HCT116 (cell line): Measurements from ENCODE around the gene SH3D21. TPM values are rescaled to one million over a fixed set of nuclear protein-coding genes. Genes with fewer than 3 reads are reported as not detected.

Source experiments
- ATAC-seq: fragments of 200-7000 bp; cut with Tn5 transposase; 2 replicates; pipeline ENCODE4 v1.9.1; 2020; ENCODE audit warnings: mild to moderate bottlenecking, moderate library complexity
- BruUV-seq: library from RNA; stranded (reverse); fragments of 400-500 nt; replicated peaks from 2 replicates; lab custom pipeline; 2021; lab: Mats Ljungman, UMichigan
- CTCF ChIA-PET: fragments of 300-600 bp; sonication (Branson Sonifier 250); formaldehyde crosslinking; loops from one replicate; lab custom pipeline; 2021; ENCODE audit warnings: antibody characterized with exemption; lab: Charles Lee
- POLR2A ChIA-PET: fragments of 300-600, 350-600 bp; sonication (Branson Sonifier 250); formaldehyde crosslinking; loops from one replicate; lab custom pipeline; 2021; ENCODE audit warnings: antibody characterized with exemption; lab: Charles Lee
- RAD21 ChIA-PET, 2 experiments: fragments of 300-600 bp; sonication (Branson Sonifier 250); formaldehyde crosslinking; loops; one replicate each; lab custom pipeline; 2023; ENCODE audit warnings: low total read pairs in 2 of 2; ENCODE audit not compliant: uncharacterized antibody in 2 of 2, unreplicated experiment in 2 of 2, low non-redundant PET in 1 of 2; lab: Charles Lee
- DNase-seq: peaks from one replicate; pipeline ENCODE4 v3.0.0-alpha.2; 2010; ENCODE audit warnings: low read depth, low spot score
- H2AFZ ChIP-seq: fragments of 200-600 bp; shearing (Covaris generic), sonication (generic); 2 replicates; pipeline ENCODE4 v1.6.1; 2017; ENCODE audit warnings: low read depth, mixed run types, mixed read lengths, antibody characterized with exemption, low read length; ENCODE audit not compliant: poor library complexity, severe bottlenecking
- H3K27ac ChIP-seq: 2 replicates; pipeline ENCODE4 v1.5.1; 2012; ENCODE audit warnings: low read depth, low read length
- H3K27me3 ChIP-seq: fragments of 200-600 bp; sonication (generic); 2 replicates; pipeline ENCODE4 v1.6.1; 2016; ENCODE audit warnings: mixed run types, low read length, mixed read lengths; ENCODE audit not compliant: insufficient read depth
- H3K36me3 ChIP-seq, 2 experiments: fragments of 200-500 bp in 1 of 2; fragments of 200-600 bp in 1 of 2; sonication (Bioruptor generic) in 1 of 2; sonication (generic) in 1 of 2; 2 replicates each; pipeline versions ENCODE4 v1.5.1 to v1.6.1; 2014 to 2016; ENCODE audit warnings: low read length in 2 of 2, inconsistent platforms in 1 of 2, mixed read lengths in 1 of 2, mixed run types in 1 of 2; ENCODE audit not compliant: insufficient read depth in 2 of 2, control insufficient read depth in 1 of 2
- H3K4me1 ChIP-seq, 2 experiments: fragments of 200-600 bp in 1 of 2; sonication (generic) in 1 of 2; 2 replicates each; pipeline versions ENCODE4 v1.5.1 to v1.6.1; 2012 to 2017; ENCODE audit warnings: low read length in 2 of 2, inconsistent platforms in 1 of 2, mild to moderate bottlenecking in 1 of 2, mixed read lengths in 1 of 2, mixed run types in 1 of 2, moderate library complexity in 1 of 2; ENCODE audit not compliant: insufficient read depth in 2 of 2, control insufficient read depth in 1 of 2
- H3K4me2 ChIP-seq: fragments of 200-600 bp; sonication (generic); 2 replicates; pipeline ENCODE4 v1.6.1; 2017; ENCODE audit warnings: mixed run types, low read length, mixed read lengths
- H3K4me3 ChIP-seq, 2 experiments: fragments of 200-600 bp in 1 of 2; sonication (generic) in 1 of 2; replicated peaks in 1 of 2; 2 replicates each; pipeline ENCODE4 v1.5.1; 2011 to 2016; ENCODE audit warnings: low read length in 2 of 2, control low read depth in 1 of 2, low read depth in 1 of 2, mild to moderate bottlenecking in 1 of 2, mixed read lengths in 1 of 2, mixed run types in 1 of 2
- H3K79me2 ChIP-seq: fragments of 200-600 bp; sonication (generic); 2 replicates; pipeline ENCODE4 v1.6.1; 2017; ENCODE audit warnings: mild to moderate bottlenecking, mixed run types, low read length, moderate library complexity, mixed read lengths; ENCODE audit not compliant: insufficient read depth
- H3K9ac ChIP-seq: fragments of 200-600 bp; sonication (generic); 2 replicates; pipeline ENCODE4 v1.6.1; 2016; ENCODE audit warnings: low read length, mixed read lengths
- H3K9me2 ChIP-seq: fragments of 200-600 bp; sonication (generic), shearing (Covaris generic); 2 replicates; pipeline ENCODE4 v1.6.1; 2017; ENCODE audit warnings: mixed run types, mild to moderate bottlenecking, moderate library complexity; ENCODE audit not compliant: insufficient read depth
- H3K9me3 ChIP-seq, 2 experiments: fragments of 200-500 bp in 1 of 2; fragments of 200-600 bp in 1 of 2; sonication (Bioruptor generic) in 1 of 2; sonication (generic) in 1 of 2; 2 replicates each; pipeline ENCODE4 v1.6.1; 2014 to 2017; ENCODE audit warnings: low read length in 2 of 2, mixed read lengths in 2 of 2, inconsistent platforms in 1 of 2, low read depth in 1 of 2, mild to moderate bottlenecking in 1 of 2, mixed run types in 1 of 2, moderate library complexity in 1 of 2; ENCODE audit not compliant: control insufficient read depth in 1 of 2, insufficient read depth in 1 of 2
- H4K20me1 ChIP-seq: fragments of 200-600 bp; sonication (generic), shearing (Covaris generic); 2 replicates; pipeline ENCODE4 v1.6.1; 2017; ENCODE audit warnings: mixed run types, mild to moderate bottlenecking, moderate library complexity; ENCODE audit not compliant: insufficient read depth
- CBX3 ChIP-seq: IDR thresholded peaks from 2 replicates; pipeline ENCODE4 v1.6.1; 2012; ENCODE audit warnings: low read depth
- ELF1 ChIP-seq: IDR thresholded peaks from 2 replicates; pipeline ENCODE4 v1.6.1; 2012; ENCODE audit warnings: low read depth, borderline replicate concordance
- FOSL1 ChIP-seq: IDR thresholded peaks from 2 replicates; pipeline ENCODE4 v1.6.1; 2012; ENCODE audit warnings: low read depth
- POLR2A ChIP-seq: IDR thresholded peaks from 2 replicates; pipeline ENCODE4 v1.7.0; 2011; ENCODE audit warnings: borderline replicate concordance; ENCODE audit not compliant: insufficient read depth, insufficient read length; ENCODE audit errors: extremely low read depth
- POLR2AphosphoS5 ChIP-seq: IDR thresholded peaks from 2 replicates; pipeline ENCODE4 v1.6.1; 2011; ENCODE audit warnings: mild to moderate bottlenecking, low read depth, low read length, moderate library complexity
- RAD21 ChIP-seq: IDR thresholded peaks from 2 replicates; pipeline ENCODE4 v1.6.1; 2012; ENCODE audit warnings: low read depth, mild to moderate bottlenecking
- SIN3A ChIP-seq: IDR thresholded peaks from 2 replicates; pipeline ENCODE4 v1.6.1; 2012; ENCODE audit warnings: low read depth
- SP1 ChIP-seq: IDR thresholded peaks from 2 replicates; pipeline ENCODE4 v1.6.1; 2012; ENCODE audit warnings: low read depth
- SRF ChIP-seq: IDR thresholded peaks from 2 replicates; pipeline ENCODE4 v1.6.1; 2012; ENCODE audit warnings: low read depth
- YY1 ChIP-seq: IDR thresholded peaks from 2 replicates; pipeline ENCODE4 v1.6.1; 2011; ENCODE audit warnings: low read length, low read depth, moderate library complexity, mild to moderate bottlenecking; ENCODE audit not compliant: insufficient replicate concordance; ENCODE audit errors: extremely low read depth
- ZFX ChIP-seq: fragments of 450-650 bp; IDR thresholded peaks from 2 replicates; pipeline ENCODE4 v1.6.1; 2017
- ZNF274 ChIP-seq: fragments of 200-500 bp; sonication (Bioruptor generic); IDR thresholded peaks from 2 replicates; pipeline ENCODE4 v1.6.1; 2014; ENCODE audit warnings: mild to moderate bottlenecking, low read depth, low read length, inconsistent platforms
- intact Hi-C: fragments of 100-400 bp; cut with micrococcal nuclease; formaldehyde crosslinking; loops from 2 replicates; pipeline ENCODE4 v1.10.0; 2022
- total RNA-seq: library from RNA; stranded (reverse); gene quantifications from one replicate; pipeline ENCODE4 v1.2.1, GENCODE V29; 2021; ENCODE audit not compliant: unreplicated experiment
- TF ChIP-seq, protein P1 (sequence below): IDR thresholded peaks from 2 replicates; pipeline ENCODE4 v1.6.1; 2011; ENCODE audit warnings: mild to moderate bottlenecking, low read length, moderate library complexity; ENCODE audit not compliant: insufficient replicate concordance; ENCODE audit errors: extremely low read depth
- TF ChIP-seq, protein P2 (sequence below): IDR thresholded peaks from 2 replicates; pipeline ENCODE4 v1.6.1; 2012
- TF ChIP-seq, protein P3 (sequence below): IDR thresholded peaks from 2 replicates; pipeline ENCODE4 v1.6.1; 2012; ENCODE audit warnings: low read depth
- TF ChIP-seq, protein P4 (sequence below): IDR thresholded peaks from 2 replicates; pipeline ENCODE4 v1.6.1; 2012
- TF ChIP-seq, protein P5 (sequence below), 3 experiments: fragments of 200-600 bp in 1 of 3; sonication (generic) in 1 of 3; IDR thresholded peaks in 2 of 3; conservative IDR thresholded peaks in 1 of 3; 2 replicates each; pipeline ENCODE4 v1.5.1; 2012 to 2017; ENCODE audit warnings: low read depth in 2 of 3, low read length in 2 of 3, antibody characterized with exemption in 1 of 3, borderline replicate concordance in 1 of 3, control low read depth in 1 of 3, mild to moderate bottlenecking in 1 of 3, mixed read lengths in 1 of 3, mixed run types in 1 of 3, moderate library complexity in 1 of 3; ENCODE audit not compliant: insufficient read depth in 1 of 3

The SH3D21 gene
- total RNA-seq, 1 experiment from 2014 or later, result 9.3 TPM

DNA sequence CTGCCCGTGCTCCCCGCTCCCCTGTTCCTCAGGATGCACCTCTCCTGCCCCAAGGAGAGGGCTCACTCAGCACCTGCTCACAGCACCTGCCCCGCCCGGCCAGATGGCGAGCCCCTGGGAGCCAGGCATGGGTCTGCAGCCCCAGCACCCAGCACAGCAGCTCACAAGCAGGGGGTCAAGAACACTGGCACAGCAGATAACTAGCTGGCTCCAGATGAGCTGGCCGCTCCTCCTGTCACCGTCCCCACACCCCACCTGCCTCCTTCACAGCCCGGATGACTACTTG is 38.2 kb downstream of the SH3D21 start:
- no peaks in the 10 kb centered on the region for H4K20me1 ChIP-seq
- peaks cover 0 to 12% of the 10 kb centered on the region in 2 experiments; a peak in 1 of 4 replicates for H3K4me1 ChIP-seq
- no peak overlapping the region for H3K9ac ChIP-seq
- ChIA-PET POLR2A (no interaction called here), CTCF (no interaction called here), RAD21 (no interaction called here)
- ATAC-seq (no peak), DNase-seq (no peak)
- H3K79me2 ChIP-seq, result no peaks in the 10 kb centered on the region
- no peak overlapping the region for H3K27ac ChIP-seq
- BruUV-seq, result no TSS peak
- no peak overlapping the region for H3K4me2 ChIP-seq
- no peak overlapping the region for H3K4me3 ChIP-seq
- H3K27me3 ChIP-seq, result no peaks in the 10 kb centered on the region
- no peak overlapping the region for H2AFZ ChIP-seq
- H3K36me3 ChIP-seq, result peaks cover 10 to 12% of the 10 kb centered on the region in 2 experiments; a peak in 3 of 4 replicates
- TF ChIP-seq, protein P1, sequence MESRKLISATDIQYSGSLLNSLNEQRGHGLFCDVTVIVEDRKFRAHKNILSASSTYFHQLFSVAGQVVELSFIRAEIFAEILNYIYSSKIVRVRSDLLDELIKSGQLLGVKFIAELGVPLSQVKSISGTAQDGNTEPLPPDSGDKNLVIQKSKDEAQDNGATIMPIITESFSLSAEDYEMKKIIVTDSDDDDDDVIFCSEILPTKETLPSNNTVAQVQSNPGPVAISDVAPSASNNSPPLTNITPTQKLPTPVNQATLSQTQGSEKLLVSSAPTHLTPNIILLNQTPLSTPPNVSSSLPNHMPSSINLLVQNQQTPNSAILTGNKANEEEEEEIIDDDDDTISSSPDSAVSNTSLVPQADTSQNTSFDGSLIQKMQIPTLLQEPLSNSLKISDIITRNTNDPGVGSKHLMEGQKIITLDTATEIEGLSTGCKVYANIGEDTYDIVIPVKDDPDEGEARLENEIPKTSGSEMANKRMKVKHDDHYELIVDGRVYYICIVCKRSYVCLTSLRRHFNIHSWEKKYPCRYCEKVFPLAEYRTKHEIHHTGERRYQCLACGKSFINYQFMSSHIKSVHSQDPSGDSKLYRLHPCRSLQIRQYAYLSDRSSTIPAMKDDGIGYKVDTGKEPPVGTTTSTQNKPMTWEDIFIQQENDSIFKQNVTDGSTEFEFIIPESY, result no peak
- TF ChIP-seq POLR2AphosphoS5, result no peak
- TF ChIP-seq ELF1, result no peak
- TF ChIP-seq FOSL1, result no peak
- TF ChIP-seq ZFX, result no peak
- no peak for TF ChIP-seq SP1
- TF ChIP-seq ZNF274, result no peak
- no peak for TF ChIP-seq SRF
- TF ChIP-seq, protein P2, sequence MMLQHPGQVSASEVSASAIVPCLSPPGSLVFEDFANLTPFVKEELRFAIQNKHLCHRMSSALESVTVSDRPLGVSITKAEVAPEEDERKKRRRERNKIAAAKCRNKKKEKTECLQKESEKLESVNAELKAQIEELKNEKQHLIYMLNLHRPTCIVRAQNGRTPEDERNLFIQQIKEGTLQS, result no peak
- TF ChIP-seq, protein P3, sequence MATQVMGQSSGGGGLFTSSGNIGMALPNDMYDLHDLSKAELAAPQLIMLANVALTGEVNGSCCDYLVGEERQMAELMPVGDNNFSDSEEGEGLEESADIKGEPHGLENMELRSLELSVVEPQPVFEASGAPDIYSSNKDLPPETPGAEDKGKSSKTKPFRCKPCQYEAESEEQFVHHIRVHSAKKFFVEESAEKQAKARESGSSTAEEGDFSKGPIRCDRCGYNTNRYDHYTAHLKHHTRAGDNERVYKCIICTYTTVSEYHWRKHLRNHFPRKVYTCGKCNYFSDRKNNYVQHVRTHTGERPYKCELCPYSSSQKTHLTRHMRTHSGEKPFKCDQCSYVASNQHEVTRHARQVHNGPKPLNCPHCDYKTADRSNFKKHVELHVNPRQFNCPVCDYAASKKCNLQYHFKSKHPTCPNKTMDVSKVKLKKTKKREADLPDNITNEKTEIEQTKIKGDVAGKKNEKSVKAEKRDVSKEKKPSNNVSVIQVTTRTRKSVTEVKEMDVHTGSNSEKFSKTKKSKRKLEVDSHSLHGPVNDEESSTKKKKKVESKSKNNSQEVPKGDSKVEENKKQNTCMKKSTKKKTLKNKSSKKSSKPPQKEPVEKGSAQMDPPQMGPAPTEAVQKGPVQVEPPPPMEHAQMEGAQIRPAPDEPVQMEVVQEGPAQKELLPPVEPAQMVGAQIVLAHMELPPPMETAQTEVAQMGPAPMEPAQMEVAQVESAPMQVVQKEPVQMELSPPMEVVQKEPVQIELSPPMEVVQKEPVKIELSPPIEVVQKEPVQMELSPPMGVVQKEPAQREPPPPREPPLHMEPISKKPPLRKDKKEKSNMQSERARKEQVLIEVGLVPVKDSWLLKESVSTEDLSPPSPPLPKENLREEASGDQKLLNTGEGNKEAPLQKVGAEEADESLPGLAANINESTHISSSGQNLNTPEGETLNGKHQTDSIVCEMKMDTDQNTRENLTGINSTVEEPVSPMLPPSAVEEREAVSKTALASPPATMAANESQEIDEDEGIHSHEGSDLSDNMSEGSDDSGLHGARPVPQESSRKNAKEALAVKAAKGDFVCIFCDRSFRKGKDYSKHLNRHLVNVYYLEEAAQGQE, result no peak
- no peak for TF ChIP-seq POLR2A
- no peak for TF ChIP-seq YY1
- no peak for TF ChIP-seq SIN3A
- no peak for TF ChIP-seq RAD21
- TF ChIP-seq, protein P4, sequence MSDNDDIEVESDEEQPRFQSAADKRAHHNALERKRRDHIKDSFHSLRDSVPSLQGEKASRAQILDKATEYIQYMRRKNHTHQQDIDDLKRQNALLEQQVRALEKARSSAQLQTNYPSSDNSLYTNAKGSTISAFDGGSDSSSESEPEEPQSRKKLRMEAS, result no peak
- TF ChIP-seq, protein P5, sequence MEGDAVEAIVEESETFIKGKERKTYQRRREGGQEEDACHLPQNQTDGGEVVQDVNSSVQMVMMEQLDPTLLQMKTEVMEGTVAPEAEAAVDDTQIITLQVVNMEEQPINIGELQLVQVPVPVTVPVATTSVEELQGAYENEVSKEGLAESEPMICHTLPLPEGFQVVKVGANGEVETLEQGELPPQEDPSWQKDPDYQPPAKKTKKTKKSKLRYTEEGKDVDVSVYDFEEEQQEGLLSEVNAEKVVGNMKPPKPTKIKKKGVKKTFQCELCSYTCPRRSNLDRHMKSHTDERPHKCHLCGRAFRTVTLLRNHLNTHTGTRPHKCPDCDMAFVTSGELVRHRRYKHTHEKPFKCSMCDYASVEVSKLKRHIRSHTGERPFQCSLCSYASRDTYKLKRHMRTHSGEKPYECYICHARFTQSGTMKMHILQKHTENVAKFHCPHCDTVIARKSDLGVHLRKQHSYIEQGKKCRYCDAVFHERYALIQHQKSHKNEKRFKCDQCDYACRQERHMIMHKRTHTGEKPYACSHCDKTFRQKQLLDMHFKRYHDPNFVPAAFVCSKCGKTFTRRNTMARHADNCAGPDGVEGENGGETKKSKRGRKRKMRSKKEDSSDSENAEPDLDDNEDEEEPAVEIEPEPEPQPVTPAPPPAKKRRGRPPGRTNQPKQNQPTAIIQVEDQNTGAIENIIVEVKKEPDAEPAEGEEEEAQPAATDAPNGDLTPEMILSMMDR (IDR thresholded peaks at IDR 0.05 in 2 of 3, conservative IDR thresholded peaks at IDR 0.05 in 1 of 3; ENCODE audit: borderline replicate concordance in 1 of 3, insufficient read depth in 1 of 3, low read depth in 2 of 3, low read length in 2 of 3), result no peak
- no peak for TF ChIP-seq CBX3
- intact Hi-C loops, result no loop called here
- H3K9me2 ChIP-seq, result no peaks in the 10 kb centered on the region
- no peaks in the 10 kb centered on the region for H3K9me3 ChIP-seq
